ENCODE results near the gene PRSS33.
A peak's percentile ranks its signal among the peaks of the same experiment; 100 is the strongest.

Gene PRSS33

GRCh38 chr16:2761886-2762583, 25.3 kb downstream of the PRSS33 start:
- no peak for DNase-seq

DNA sequence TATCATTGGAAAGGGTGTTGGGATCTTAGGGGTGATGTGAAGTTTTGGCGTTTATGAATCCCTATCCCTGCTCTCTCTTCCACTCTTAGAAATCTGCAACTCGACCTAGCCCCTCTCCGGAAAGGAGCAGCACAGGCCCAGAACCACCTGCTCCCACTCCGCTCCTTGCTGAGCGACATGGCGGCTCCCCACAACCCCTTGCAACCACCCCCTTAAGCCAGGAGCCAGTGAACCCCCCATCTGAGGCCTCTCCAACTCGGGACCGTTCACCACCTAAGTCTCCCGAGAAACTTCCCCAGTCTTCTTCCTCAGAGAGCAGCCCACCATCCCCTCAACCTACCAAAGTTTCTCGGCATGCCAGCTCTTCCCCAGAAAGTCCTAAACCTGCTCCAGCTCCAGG, 25.9 kb downstream of the PRSS33 start:
- no peak for DNase-seq

- DNase-seq: no peak
These were observed 30.0 kb downstream of the PRSS33 start for GRCh38 chr16:2757344-2757743.

DNA sequence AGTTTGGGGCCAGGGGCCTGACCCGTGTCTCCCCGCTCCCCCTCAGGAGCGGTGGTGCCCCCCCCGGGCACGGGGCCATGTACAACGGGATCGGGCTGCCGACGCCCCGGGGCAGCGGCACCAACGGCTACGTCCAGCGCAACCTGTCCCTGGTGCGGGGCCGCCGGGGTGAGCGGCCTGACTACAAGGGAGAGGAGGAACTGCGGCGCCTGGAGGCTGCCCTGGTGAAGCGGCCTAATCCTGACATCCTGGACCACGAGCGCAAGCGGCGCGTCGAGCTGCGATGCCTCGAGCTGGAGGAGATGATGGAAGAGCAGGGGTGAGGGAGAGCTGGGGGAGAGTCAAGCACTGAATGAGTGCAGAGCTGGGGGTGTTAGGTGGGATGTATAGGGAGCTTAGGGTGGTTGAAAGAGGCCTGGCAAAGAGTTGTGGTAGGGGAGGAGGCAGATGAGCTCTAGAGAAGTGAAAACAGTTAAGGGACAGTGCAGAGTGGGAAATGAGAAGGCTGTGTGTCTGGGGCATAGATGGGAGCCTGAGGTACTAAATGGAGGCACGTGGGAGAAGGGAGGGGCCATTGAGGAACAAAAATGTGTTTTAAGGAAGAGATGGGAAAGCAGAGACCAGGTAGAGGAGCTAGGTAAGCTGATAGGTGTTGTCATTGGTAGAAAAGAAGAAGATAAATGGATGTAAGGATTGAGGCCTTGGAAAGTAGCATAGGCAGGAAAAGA, 30.9 kb downstream of the PRSS33 start:
- DNase-seq: no peak

DNA sequence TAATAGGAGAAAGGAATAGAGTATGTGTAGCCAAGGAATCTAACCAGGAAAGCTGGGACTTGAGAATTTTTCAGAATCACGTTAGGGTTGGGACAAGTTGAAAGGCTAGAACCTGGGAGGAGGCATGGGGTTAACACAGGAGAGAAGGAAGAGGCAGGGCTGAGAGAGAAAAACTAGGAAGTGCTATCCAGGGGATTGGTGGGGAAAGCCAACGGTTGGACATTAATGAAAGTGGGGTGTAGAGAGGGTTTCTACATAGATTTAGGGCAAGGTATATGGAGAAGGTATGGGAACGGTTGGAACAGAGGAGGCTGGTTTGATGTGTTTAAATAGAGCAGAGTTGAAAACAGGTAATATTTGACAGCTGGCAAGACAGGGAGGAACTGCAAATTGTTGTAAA, 32.2 kb downstream of the PRSS33 start:
- no peak for DNase-seq

GRCh38 chr16:2753733-2754020, 33.7 kb downstream of the PRSS33 start:
- no peak for DNase-seq

DNA sequence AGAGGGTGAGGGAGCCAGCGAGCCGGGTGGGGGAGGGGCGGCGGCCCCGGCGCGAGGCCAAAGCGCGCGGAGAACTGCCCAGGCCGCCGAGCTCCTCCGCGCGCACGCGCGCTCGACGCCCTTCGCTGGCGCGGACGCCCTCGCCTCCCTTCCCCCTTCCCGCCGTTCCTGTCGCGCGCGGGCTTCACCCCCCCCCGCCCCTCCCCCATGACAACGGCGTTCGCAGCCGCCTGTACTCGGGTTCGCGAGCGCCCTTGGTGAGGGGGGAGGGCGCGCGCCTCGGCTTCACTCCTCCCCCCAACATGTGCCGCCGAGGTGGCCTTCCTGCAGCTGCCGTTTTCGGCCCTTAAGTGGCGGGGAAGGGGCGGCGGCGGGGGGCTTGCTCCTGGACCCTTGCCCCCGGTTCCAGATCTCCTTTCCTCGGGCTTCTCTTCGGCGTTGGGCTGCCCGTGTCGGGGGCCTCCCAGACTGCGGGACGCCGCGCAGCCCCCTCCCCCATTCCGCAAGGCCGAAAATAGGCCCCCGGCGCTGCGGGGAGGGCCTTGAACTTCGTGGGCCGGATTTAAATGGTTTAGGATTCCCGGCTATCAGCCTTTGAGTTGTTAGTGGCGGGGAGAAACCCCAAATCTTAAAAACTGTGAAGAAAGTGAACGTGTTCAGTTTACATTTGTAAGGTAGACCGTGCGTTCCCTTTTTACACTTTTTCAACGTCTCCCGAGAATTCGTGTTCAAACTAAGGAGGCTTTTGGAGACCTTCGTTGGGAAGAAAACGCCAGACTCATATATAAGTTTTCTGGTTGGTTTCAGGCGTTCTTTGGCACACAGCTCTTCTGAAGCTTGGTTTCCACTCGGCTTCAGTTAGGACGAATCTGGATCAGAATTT, 34.3 kb downstream of the PRSS33 start:
- DNase-seq: peak; percentile 70

DNA sequence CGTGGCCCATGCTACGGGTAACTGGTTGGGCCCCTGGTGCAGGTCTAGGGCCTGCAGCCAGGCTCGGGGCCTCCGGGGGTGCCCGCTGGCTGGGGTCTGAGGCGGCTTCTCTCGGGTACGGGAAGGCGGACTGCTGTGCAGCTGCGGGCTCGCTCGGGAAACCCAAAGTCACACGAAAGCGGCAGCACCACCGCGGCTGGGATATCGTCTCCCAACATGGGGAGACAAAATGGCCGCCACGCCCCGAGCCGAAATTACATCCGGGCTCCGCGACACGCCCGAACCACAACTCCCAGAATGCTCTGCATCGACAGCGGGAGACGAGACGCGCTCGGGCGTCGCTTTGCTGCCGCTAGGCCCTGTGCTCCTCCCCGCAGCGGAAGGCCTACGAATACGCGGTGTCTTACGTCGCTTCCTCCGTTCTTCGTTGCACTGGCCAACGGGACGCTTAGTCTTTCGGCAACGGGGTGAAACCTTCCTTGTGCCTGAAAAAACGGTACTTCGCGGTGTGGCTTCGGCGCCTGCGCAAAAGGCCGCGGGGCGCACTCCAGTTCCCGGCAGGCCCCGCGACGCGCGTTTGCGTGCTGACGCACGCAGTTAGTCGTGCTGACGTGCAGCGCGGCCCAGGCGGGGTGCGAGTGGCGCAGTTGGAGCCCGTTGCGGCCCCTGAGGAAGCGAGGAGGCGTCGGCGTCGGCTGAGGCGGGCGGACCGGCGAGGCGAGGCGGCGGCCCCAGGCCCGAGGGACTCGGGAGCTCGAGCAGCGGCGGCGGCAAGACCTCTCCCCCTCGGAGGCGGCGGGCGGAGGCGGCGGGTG, 35.1 kb downstream of the PRSS33 start, which contains the start of gene SRRM2:
Gene SRRM2, plus strand, starts transcription at position 604 of the 815 bp plus-strand sequence. CDS start 3,727 bp downstream, outside the sequence.
- peak; percentile 96 for DNase-seq

DNA sequence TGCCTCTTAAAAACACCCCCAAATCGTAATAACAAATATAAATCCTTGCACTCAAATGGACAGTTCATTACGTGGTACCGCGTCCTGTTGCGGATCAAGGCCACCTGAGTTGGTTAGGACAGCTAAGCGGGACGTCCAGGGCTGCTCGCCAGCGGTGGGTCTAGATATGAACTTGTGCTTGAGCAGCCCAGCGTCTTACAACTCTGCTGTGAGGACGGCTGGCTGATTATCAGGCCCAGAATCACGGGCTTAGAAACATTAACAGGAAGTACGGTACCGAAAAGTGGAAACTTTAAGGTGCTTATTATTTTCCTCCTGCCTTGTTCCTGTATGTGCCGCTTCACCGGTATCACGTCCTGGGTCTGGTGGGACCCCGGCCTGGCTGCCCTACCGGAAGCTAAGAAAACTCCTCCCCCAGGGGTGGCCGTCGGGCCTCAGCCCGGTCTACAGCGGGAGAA, 35.8 kb downstream of the PRSS33 start:
- no peak for DNase-seq

DNA sequence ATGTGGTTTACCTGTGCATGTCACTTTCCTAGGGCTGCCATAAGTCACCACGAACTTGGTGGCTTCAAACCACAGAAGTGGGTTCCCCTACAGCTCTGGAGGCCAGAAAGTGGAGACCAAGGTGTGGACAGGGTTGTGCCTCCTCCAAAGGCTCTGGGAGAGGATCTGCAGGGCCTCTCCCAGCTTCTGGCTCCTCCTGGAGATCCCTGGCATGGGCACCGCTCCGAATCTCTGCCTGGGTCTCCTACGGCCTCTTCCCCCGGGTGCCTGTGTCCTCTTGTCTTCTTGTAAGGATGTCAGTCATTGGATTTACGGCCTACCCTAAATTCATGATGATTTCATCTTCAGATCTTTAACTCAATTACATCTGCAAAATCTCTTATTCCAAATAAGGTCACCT, 37.4 kb downstream of the PRSS33 start:
- DNase-seq: no peak

- DNase-seq: no peak
These were observed 37.9 kb downstream of the PRSS33 start for GRCh38 chr16:2749476-2749875.

- no peak for DNase-seq
These were observed 38.5 kb downstream of the PRSS33 start for GRCh38 chr16:2748757-2749455.

DNA sequence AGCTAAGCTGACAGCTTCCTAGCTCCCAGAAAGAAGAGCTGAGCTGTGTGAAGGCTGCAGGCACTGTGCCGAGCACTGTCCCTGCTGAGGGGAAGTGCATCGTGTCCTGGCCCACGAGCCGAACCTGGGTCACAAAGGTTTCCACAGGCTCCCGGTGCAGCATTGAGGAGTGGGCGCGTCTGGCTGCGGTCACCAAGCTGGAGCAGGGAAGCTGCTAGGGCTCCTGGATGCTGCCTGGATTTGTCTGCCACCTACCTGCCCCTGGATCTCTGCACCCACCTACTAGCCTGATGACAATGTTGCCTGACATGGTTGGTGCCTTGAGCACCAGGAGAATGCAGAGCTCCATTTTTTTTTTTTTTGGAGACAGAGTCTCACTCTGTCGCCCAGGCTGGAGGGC, 41.4 kb downstream of the PRSS33 start:
- no peak for DNase-seq

DNA sequence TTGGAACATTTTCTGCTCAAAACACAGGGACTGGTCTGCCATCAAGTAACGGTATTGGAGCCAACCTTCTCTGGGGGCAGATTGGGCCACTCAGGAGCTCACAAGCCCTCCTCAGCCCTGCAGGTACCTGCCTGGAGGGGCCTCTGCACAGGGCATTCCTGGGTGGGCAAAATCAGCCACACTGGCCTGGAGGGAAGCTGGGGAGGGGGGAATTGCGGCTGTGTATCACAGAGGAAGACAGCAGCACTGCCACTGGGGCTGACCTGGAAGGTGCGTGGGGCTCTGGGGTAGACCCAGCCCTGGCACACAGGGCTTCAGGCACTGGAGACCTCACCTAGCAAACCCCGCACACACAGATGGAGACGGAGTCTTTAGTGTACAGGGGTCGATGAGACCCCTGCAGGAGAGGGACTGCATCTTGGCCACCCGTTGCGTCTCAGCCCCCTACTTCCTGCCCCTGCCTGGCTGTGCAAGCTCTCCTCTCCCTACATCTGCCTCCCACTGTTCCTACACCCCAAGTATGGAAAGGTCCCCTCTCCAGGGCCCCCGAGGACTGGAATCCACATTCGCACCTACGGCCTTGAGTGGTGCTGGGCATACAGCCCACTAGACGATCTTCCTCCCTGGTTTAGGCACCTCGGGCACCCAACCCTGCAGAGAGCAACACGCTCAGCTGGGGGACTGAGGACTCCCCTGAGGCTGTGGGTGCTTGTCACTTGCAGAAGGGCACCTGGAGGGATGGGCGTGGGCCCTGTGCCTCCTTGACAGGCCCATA, 42.1 kb downstream of the PRSS33 start:
- DNase-seq: no peak

GRCh38 chr16:2744711-2745110, 42.6 kb downstream of the PRSS33 start:
- DNase-seq: no peak

DNA sequence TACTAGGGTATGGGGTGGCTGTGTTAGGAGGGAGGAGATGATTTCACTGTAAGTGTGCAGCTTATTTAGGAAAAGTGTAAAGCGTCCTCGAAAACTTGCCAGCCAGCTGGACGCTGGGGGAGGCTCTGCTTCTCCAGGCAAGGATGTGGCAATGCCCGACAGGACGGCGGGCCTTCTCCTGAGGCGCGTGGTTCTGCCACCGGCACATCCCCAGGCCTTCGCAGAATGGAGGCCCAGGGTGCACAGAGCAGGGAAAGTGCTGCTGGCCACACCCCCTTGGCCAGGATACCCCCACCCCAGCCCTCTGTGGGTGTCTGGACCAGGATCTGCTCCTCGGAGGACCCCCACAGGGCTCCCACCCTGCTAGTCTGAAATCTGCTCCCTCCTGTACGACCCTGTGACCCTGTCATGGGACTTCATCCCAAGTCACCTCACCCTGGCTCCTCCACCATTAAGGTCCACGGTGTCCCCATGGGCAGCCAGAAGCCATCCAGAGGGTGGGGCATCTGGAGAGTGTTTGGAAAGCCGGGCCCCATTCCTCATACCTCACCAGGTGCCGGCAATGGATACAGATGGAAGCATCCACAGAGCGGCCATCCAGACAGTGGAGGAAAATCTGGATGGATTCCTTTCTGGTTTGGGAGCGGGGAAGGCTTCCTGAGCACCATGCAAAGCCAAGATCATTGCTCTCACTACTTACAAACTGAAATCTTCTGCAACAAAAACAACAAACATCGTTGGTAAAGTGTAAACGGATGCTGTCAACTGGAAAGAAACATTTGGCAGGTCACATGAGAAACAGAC, 44.2 kb downstream of the PRSS33 start:
- DNase-seq: no peak

GRCh38 chr16:2742323-2743006, 44.9 kb downstream of the PRSS33 start:
- DNase-seq: no peak

GRCh38 chr16:2741168-2741567, 46.2 kb downstream of the PRSS33 start:
- no peak for DNase-seq

- DNase-seq: no peak
These were observed 46.9 kb downstream of the PRSS33 start for GRCh38 chr16:2740476-2740875.
